Stimulated activated CD4-positive, alpha-beta T cell treated with anti-CD3 and anti-CD28 coated beads, Interleukin-2, amount 100 ng/mL, for 48 hours (primary cell): ENCODE measurements around the gene PXMP4.
A peak's percentile ranks its signal among the peaks of the same experiment; 100 is the strongest.

ENCODE experiments used
- DNase-seq, 2 donors: peaks; one replicate each; pipeline ENCODE4 v3.0.0-alpha.2; 2020

PXMP4 gene

GRCh38 chr20:33681288-33681687 lies 38.8 kb downstream of the PXMP4 start:
- DNase-seq: no peak

- no peak for DNase-seq
Measured at GRCh38 chr20:33680686-33681085, 39.4 kb downstream of the PXMP4 start.

- DNase-seq: peak in 1 of 2 donors; percentile 31
Measured at GRCh38 chr20:33679758-33680485, 40.2 kb downstream of the PXMP4 start.

GRCh38 chr20:33677991-33678702 lies 42.0 kb downstream of the PXMP4 start:
- no peak for DNase-seq

GRCh38 chr20:33676652-33677645 lies 43.2 kb downstream of the PXMP4 start:
- no peak for DNase-seq

- no peak for DNase-seq
Measured at GRCh38 chr20:33676121-33676520, 44.0 kb downstream of the PXMP4 start.

GRCh38 chr20:33675136-33675959 lies 44.8 kb downstream of the PXMP4 start:
- DNase-seq: no peak

- DNase-seq: peak; percentile 61 to 66
Measured at GRCh38 chr20:33674294-33675135, 45.6 kb downstream of the PXMP4 start, which contains the start of gene NECAB3. NECAB3 (minus strand) TSS chr20:33674428; CDS start chr20:33674352, 76 bp downstream.

GRCh38 chr20:33673410-33674293 lies 46.5 kb downstream of the PXMP4 start:
- peak in 1 of 2 donors; percentile 27 for DNase-seq

- DNase-seq: no peak
Measured at GRCh38 chr20:33673114-33673409, 47.0 kb downstream of the PXMP4 start.

- no peak for DNase-seq
Measured at GRCh38 chr20:33672426-33673113, 47.5 kb downstream of the PXMP4 start.

- no peak for DNase-seq
Measured at GRCh38 chr20:33671573-33672288, 48.4 kb downstream of the PXMP4 start.

- no peak for DNase-seq
Measured at GRCh38 chr20:33670715-33671499, 49.2 kb downstream of the PXMP4 start.

GRCh38 chr20:33669873-33670640 lies 50.1 kb downstream of the PXMP4 start:
- DNase-seq: no peak

GRCh38 chr20:33669224-33669623 lies 50.9 kb downstream of the PXMP4 start:
- DNase-seq: no peak

- no peak for DNase-seq
Measured at GRCh38 chr20:33668466-33669155, 51.5 kb downstream of the PXMP4 start.
